ENCODE data around the gene HTR3D.

The HTR3D gene

GRCh38 chr3:183987000-183987600 lies 44.4 kb upstream of the HTR3D start:
- TF ChIP-seq POLR2AphosphoS5 (IDR thresholded peaks at IDR 0.05; ENCODE audit: low read depth, low read length) (no peak), SIN3A (IDR thresholded peaks at IDR 0.05; ENCODE audit: borderline replicate concordance, insufficient read depth, low read length) (no peak), FOXP2 (optimal IDR thresholded peaks at IDR 0.05; ENCODE audit: borderline replicate concordance, extremely low read depth, extremely low read length, insufficient read depth) (no peak), REST (IDR thresholded peaks at IDR 0.05; ENCODE audit: insufficient read depth in 1 of 2, low read depth in 2 of 2, low read length in 2 of 2) (no peak), TAF1 (IDR thresholded peaks at IDR 0.05; ENCODE audit: borderline replicate concordance, insufficient read depth, low read length) (no peak)

GRCh38 chr3:183988216-183988790 lies 43.2 kb upstream of the HTR3D start:
- TF ChIP-seq FOXP2 (optimal IDR thresholded peaks at IDR 0.05; ENCODE audit: borderline replicate concordance, extremely low read depth, extremely low read length, insufficient read depth) (no peak), REST (IDR thresholded peaks at IDR 0.05; ENCODE audit: insufficient read depth in 1 of 2, low read depth in 2 of 2, low read length in 2 of 2) (no peak), POLR2AphosphoS5 (IDR thresholded peaks at IDR 0.05; ENCODE audit: low read depth, low read length) (no peak), SIN3A (IDR thresholded peaks at IDR 0.05; ENCODE audit: borderline replicate concordance, insufficient read depth, low read length) (no peak), TAF1 (IDR thresholded peaks at IDR 0.05; ENCODE audit: borderline replicate concordance, insufficient read depth, low read length) (no peak)

GRCh38 chr3:183991403-183991802 lies 40.1 kb upstream of the HTR3D start:
- TF ChIP-seq TAF1 (IDR thresholded peaks at IDR 0.05; ENCODE audit: borderline replicate concordance, insufficient read depth, low read length) (no peak), FOXP2 (optimal IDR thresholded peaks at IDR 0.05; ENCODE audit: borderline replicate concordance, extremely low read depth, extremely low read length, insufficient read depth) (no peak), SIN3A (IDR thresholded peaks at IDR 0.05; ENCODE audit: borderline replicate concordance, insufficient read depth, low read length) (no peak), POLR2AphosphoS5 (IDR thresholded peaks at IDR 0.05; ENCODE audit: low read depth, low read length) (no peak), REST (IDR thresholded peaks at IDR 0.05; ENCODE audit: insufficient read depth in 1 of 2, low read depth in 2 of 2, low read length in 2 of 2) (no peak)

GRCh38 chr3:184001761-184002160 lies 29.8 kb upstream of the HTR3D start:
- no peak for TF ChIP-seq REST (IDR thresholded peaks at IDR 0.05; ENCODE audit: insufficient read depth in 1 of 2, low read depth in 2 of 2, low read length in 2 of 2)
- TF ChIP-seq POLR2AphosphoS5 (IDR thresholded peaks at IDR 0.05; ENCODE audit: low read depth, low read length): no peak
- no peak for TF ChIP-seq SIN3A (IDR thresholded peaks at IDR 0.05; ENCODE audit: borderline replicate concordance, insufficient read depth, low read length)
- no peak for TF ChIP-seq TAF1 (IDR thresholded peaks at IDR 0.05; ENCODE audit: borderline replicate concordance, insufficient read depth, low read length)
- no peak for TF ChIP-seq FOXP2 (optimal IDR thresholded peaks at IDR 0.05; ENCODE audit: borderline replicate concordance, extremely low read depth, extremely low read length, insufficient read depth)
